ENCODE data around the gene TRPC3. TPM values are rescaled to one million over a fixed set of nuclear protein-coding genes. Genes with fewer than 3 reads are reported as not detected.

The TRPC3 gene
- 2.3 and 2.5 TPM in 2 replicates for total RNA-seq

DNA sequence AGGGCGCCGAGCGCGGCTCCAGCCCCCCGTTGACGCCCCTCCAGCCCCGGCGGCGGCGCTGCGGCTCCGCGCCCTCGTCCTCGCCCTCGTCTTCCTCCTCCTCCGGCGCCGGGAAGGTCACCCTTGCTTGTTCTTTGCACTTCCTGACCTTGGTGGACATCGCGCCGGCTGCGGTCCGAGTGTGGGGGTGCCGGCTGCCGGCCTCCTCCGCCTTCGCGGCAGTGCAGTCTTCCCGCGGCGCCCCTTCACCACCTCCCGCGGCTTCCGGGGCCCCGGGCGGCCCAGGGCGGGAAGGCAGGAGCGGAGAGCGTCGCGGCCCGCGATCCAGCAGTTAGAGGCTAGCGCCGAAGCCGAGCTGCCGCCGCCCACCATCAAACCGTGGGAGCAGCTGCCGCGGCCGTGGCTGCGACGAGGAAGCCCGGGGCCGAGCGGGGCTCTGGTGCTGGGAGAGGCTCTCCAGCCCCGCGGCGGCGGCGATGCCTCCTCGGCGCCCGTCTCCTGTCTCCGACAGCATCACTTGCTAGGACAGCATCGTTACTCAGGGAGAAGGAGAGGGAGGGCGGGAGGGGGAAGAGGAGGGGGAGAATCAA is at the start of gene TRPC3:
Gene TRPC3 (minus strand): TSS at position 540 of the 590 bp plus-strand sequence. CDS start 380 bp downstream, at position 160.
- Mint-ChIP-seq H3K9me3 (no peaks in the 10 kb centered on the region), H3K4me3 (peak within 1 kb of the TSS; percentile 89), H3K36me3 (ENCODE audit: low read depth) (no peaks in the 10 kb centered on the region), H3K27ac (peak within 1 kb of the TSS; percentile 15), H3K27me3 (ENCODE audit: insufficient read depth) (peaks cover 43% of the 10 kb centered on the region), H3K4me1 (ENCODE audit: low read depth) (peaks cover 26% of the 10 kb centered on the region)
- peak; percentile 11 for DNase-seq (ENCODE audit: low spot score)
- intact Hi-C loops (cut with micrococcal nuclease), result loop anchor here (2.0 to 10.0 kb wide), 9 partner anchors 51 to 979 kb away; partner anchors contain the start of genes BBS7 and NUDT6

DNA sequence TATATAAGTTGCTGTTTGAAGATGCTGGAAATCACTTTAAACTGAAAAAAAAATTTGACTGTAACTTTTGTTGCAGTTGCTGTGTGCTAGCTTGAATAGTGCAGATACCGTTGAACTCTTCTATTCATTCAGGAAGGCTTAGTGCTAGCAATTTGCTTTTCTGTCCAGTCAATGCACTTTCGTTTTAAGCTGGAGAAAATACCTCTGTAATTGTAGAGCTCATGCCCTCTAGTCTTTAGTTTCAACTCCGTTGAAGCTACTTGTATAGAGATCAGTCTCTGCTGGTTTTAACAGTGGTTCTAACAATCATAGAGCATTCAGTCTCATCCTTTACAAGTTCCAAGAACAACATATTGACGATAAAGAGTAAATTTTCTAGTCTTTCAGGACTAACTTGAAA is 49.0 kb upstream of the TRPC3 start:
- no peak for DNase-seq (ENCODE audit: low spot score)
- H3K4me1 Mint-ChIP-seq (ENCODE audit: low read depth), result peaks cover 3% of the 10 kb centered on the region
- H3K27ac Mint-ChIP-seq, result no peak overlapping the region
- H3K9me3 Mint-ChIP-seq, result no peaks in the 10 kb centered on the region
- no peak overlapping the region for H3K4me3 Mint-ChIP-seq
- no peaks in the 10 kb centered on the region for H3K36me3 Mint-ChIP-seq (ENCODE audit: low read depth)
- H3K27me3 Mint-ChIP-seq (ENCODE audit: insufficient read depth), result peaks cover 20% of the 10 kb centered on the region
- intact Hi-C loops (cut with micrococcal nuclease), result no loop called here

DNA sequence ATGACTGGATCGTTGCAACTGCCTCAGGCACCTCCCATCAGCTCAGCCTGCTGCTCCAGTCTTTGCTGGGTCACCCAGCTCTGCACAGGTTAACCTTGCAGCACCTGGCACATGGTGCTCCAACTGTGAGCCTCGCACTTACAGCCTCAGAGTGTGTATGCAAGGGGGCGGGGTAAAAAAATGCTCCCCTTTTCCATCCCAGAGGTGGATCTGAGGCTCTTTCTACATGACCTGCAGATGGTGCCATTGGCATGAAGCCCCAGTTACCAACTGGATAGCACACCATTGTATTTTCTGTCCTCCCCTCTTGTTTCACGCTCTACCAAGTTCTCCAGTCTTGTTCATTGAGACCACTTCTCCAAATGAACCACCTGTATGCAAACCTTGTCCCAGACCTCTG is 46.2 kb upstream of the TRPC3 start:
- Mint-ChIP-seq H3K9me3 (no peaks in the 10 kb centered on the region), H3K4me1 (ENCODE audit: low read depth) (no peaks in the 10 kb centered on the region), H3K36me3 (ENCODE audit: low read depth) (no peaks in the 10 kb centered on the region), H3K27me3 (ENCODE audit: insufficient read depth) (peaks cover 29% of the 10 kb centered on the region), H3K4me3 (no peak overlapping the region), H3K27ac (no peak overlapping the region)
- intact Hi-C loops (cut with micrococcal nuclease), result no loop called here
- no peak for DNase-seq (ENCODE audit: low spot score)

DNA sequence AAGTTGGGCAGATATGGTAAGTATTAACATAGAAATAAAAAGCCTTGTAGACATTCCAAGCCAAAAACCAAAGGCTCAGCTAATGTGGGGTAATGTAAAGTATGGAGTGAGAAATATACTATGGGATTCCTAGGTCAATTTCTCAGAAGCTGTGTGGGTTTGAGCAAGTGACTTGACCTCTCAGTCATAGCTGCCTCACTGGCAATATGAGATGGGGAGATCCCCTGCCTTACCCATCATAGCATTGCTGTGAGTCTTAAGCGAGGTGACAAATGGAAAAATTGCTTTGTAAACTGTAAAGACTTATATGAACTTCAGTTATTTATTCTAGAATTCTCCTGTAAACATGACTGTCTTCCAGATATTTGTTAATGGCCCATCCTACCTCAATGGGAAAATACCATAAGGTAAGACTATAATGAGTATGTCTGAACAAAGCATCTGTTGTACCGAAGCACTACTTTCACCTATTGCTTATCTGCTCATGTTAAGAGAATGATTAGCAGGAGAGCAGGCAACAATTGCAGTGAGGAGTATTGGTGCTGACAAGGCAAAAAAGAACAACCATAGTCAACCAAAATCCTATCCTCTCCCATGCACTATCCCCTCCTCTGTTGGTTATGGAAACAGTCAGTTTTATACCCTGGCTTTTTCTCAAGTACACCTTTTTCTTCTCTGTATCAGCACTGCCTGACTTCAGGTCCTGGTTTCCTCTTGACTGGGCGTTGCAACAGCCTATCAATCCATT is 44.1 kb upstream of the TRPC3 start:
- intact Hi-C loops (cut with micrococcal nuclease), result no loop called here
- Mint-ChIP-seq H3K9me3 (no peaks in the 10 kb centered on the region), H3K27ac (no peak overlapping the region), H3K4me3 (no peak overlapping the region), H3K4me1 (ENCODE audit: low read depth) (no peaks in the 10 kb centered on the region), H3K27me3 (ENCODE audit: insufficient read depth) (peaks cover 36% of the 10 kb centered on the region), H3K36me3 (ENCODE audit: low read depth) (no peaks in the 10 kb centered on the region)
- DNase-seq (ENCODE audit: low spot score), result no peak

DNA sequence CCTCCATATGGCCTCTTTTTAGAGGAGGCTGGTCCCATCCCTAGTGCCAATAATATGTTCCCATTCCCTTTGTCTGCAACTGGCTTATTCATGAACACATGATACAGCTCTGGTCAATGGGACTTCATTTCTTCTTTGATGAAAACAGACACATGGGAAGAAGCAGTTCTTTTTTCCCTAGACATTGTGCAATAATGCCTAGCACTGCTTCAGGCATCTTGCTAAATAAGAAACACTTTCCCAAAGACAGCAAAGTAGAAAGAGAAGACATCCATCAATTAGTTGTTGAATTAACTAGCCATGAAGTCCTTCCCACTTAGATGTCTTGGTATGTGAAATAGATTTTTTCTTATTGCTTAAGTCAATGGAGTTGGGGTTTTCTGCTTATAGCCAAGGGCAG is 40.1 kb upstream of the TRPC3 start:
- no peaks in the 10 kb centered on the region for H3K9me3 Mint-ChIP-seq
- DNase-seq (ENCODE audit: low spot score), result no peak

DNA sequence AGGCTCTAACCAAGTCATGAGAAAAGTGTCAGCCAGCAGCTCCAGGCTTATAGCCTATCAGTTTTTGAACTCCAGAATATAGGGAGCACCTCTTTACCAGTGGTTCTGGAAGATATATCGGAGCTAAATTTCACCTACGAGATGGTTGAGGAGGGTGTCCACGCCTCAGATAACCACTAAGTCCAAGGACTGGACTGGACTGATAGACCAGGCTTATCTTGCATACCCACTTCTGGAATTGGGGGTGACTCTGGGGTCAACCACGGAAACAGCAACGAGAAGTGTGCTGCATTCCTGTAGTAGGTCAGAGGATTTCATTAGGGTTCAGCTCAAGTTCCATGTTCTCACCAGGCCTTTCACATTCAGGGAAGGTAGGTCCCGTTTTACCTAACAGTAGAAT is 38.6 kb upstream of the TRPC3 start:
- no peaks in the 10 kb centered on the region for H3K9me3 Mint-ChIP-seq
- H3K4me1 Mint-ChIP-seq (ENCODE audit: low read depth), result no peaks in the 10 kb centered on the region
- H3K4me3 Mint-ChIP-seq, result no peak overlapping the region
- no peaks in the 10 kb centered on the region for H3K36me3 Mint-ChIP-seq (ENCODE audit: low read depth)
- no peak overlapping the region for H3K27ac Mint-ChIP-seq
- intact Hi-C loops (cut with micrococcal nuclease), result no loop called here
- no peak for DNase-seq (ENCODE audit: low spot score)
- H3K27me3 Mint-ChIP-seq (ENCODE audit: insufficient read depth), result peaks cover 33% of the 10 kb centered on the region

More for the DNA sequence above, 40.1 kb upstream of the TRPC3 start:
- no peak overlapping the region for H3K27ac Mint-ChIP-seq
- H3K4me3 Mint-ChIP-seq, result no peak overlapping the region
- H3K36me3 Mint-ChIP-seq (ENCODE audit: low read depth), result no peaks in the 10 kb centered on the region
- intact Hi-C loops (cut with micrococcal nuclease), result no loop called here
- no peaks in the 10 kb centered on the region for H3K4me1 Mint-ChIP-seq (ENCODE audit: low read depth)
- peaks cover 36% of the 10 kb centered on the region for H3K27me3 Mint-ChIP-seq (ENCODE audit: insufficient read depth)

DNA sequence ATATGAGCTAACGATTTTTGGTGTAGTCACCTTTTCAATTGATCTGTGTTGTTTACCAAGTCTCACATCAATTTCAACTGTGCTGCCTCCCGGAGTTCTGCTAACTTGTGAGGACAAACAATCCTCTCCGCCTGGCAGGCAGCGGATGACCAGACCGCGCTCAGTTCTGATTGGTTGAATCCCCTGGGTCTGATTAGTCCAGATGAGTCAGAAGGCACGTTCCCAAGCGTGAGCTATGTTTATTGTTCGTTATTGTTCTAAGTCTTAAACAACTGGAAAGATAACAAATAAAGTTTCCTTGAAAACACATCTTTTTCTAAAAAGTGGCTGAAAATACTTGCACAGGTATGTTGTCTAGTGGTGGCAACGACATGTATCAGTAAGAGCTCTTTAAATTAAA is 37.9 kb upstream of the TRPC3 start:
- Mint-ChIP-seq H3K36me3 (ENCODE audit: low read depth) (no peaks in the 10 kb centered on the region), H3K27ac (no peak overlapping the region), H3K9me3 (no peaks in the 10 kb centered on the region), H3K4me1 (ENCODE audit: low read depth) (no peaks in the 10 kb centered on the region), H3K4me3 (no peak overlapping the region), H3K27me3 (ENCODE audit: insufficient read depth) (peaks cover 29% of the 10 kb centered on the region)
- intact Hi-C loops (cut with micrococcal nuclease), result no loop called here
- DNase-seq (ENCODE audit: low spot score), result no peak

DNA sequence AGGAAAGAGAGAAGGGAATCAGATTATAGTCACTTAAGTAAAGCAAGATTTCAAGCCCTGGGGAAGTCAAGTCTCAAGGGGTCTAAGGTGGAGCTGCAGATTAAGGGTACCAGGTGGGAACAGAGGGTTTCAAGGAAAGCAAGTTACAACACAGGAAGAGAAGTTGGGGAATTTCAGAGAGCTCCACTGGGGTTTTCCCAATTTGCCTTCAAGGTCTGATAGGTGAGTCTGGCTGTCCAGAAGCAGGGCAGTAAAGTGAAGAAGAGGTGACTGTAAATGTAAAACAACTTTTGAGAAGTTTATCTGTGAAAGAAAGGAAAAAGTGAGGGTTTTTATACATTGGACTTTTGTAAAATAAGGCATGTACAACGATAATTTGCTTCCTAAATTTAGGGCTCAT is 37.1 kb upstream of the TRPC3 start:
- Mint-ChIP-seq H3K4me1 (ENCODE audit: low read depth) (no peaks in the 10 kb centered on the region), H3K4me3 (no peak overlapping the region), H3K9me3 (no peaks in the 10 kb centered on the region), H3K36me3 (ENCODE audit: low read depth) (no peaks in the 10 kb centered on the region), H3K27me3 (ENCODE audit: insufficient read depth) (peaks cover 27% of the 10 kb centered on the region), H3K27ac (no peak overlapping the region)
- intact Hi-C loops (cut with micrococcal nuclease), result no loop called here
- no peak for DNase-seq (ENCODE audit: low spot score)

DNA sequence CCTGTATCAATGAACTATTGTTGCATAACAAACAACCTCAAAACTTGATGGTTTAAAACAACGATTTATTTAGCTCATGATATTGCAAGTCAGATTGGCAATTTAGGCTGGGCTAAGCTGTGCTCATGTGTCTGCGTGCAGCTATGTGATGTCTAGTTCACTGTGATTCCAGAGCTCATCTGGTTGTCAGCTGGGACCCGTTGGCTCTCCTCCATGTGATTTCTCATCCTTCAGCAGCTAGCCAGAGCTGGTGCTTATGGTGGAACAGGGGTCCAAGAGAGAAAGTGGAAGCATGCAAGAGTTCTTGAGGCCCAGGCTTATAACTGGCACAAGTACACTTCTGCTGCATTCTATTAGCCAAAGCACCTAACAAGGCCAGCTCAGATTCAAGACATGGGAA is 28.8 kb upstream of the TRPC3 start:
- DNase-seq (ENCODE audit: low spot score), result no peak
- peaks cover 7% of the 10 kb centered on the region for H3K4me1 Mint-ChIP-seq (ENCODE audit: low read depth)
- H3K4me3 Mint-ChIP-seq, result no peak overlapping the region
- H3K27me3 Mint-ChIP-seq (ENCODE audit: insufficient read depth), result peaks cover 7% of the 10 kb centered on the region
- intact Hi-C loops (cut with micrococcal nuclease), result no loop called here
- no peak overlapping the region for H3K27ac Mint-ChIP-seq
- H3K9me3 Mint-ChIP-seq, result no peaks in the 10 kb centered on the region
- H3K36me3 Mint-ChIP-seq (ENCODE audit: low read depth), result no peaks in the 10 kb centered on the region

DNA sequence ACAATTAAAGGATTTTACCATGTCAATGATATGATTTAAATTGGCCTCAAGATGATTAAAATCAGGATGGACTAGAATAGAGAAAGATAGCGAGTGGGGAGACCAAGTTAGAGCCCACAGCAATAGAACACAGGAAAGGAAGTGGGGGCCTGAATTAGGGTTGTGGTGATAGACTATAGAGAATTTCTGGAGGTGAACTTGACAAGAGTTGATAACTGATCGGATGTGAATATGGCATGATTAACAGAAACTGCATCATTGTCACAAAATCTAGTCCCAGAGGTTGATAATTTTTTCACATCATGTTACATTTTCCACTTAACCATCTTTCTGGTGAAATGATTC is 26.3 kb upstream of the TRPC3 start:
- intact Hi-C loops (cut with micrococcal nuclease), result no loop called here
- no peak overlapping the region for H3K27ac Mint-ChIP-seq
- peaks cover 7% of the 10 kb centered on the region for H3K4me1 Mint-ChIP-seq (ENCODE audit: low read depth)
- H3K4me3 Mint-ChIP-seq, result no peak overlapping the region
- H3K36me3 Mint-ChIP-seq (ENCODE audit: low read depth), result no peaks in the 10 kb centered on the region
- H3K9me3 Mint-ChIP-seq, result no peaks in the 10 kb centered on the region
- H3K27me3 Mint-ChIP-seq (ENCODE audit: insufficient read depth), result peaks cover 16% of the 10 kb centered on the region
- no peak for DNase-seq (ENCODE audit: low spot score)

DNA sequence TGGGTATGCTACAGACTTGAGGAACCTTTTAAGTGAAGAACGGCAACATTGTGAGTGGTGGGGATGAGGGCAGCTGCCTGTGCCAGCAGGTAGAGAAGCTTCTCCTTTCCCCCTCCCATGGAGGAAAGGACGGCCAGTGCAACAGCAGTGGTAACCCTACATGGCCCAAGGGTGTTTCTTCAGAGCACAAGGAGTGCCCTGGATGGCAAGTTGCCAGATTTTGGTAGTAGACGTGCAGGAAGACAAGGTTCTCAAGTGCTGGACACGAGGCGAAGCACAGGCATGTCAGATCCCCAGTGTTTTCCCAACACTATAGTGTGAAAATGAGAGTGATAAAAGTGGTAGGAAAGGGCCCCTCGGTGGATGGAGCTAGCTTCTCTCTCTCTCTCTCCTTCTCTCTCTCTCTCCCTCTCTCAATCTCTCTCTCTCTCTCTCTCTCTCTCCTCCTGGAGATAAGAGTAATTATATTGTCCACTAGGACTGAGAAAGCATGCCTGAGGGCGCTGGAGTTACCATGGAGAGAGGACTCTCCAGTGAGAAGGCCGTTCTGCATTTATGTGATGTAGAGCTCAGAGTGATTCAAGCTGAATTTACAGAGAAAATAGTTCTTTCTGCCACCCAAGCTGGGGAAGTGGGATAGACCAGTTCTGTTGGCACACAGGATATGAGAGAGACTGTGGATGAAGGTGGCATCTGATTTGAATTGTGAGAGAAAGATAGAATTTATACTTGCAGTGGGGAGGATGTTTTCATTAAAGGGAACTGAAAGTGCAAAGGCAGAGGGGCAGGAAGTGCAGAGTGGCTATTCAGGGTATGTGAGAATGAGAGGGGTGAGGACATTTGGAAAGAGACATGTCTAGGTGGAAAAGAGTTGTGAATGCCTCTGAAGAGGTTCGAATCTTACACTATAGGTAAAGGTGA is 25.7 kb upstream of the TRPC3 start:
- intact Hi-C loops (cut with micrococcal nuclease), result no loop called here
- Mint-ChIP-seq H3K9me3 (no peaks in the 10 kb centered on the region), H3K36me3 (ENCODE audit: low read depth) (no peaks in the 10 kb centered on the region), H3K27me3 (ENCODE audit: insufficient read depth) (peaks cover 16% of the 10 kb centered on the region), H3K27ac (no peak overlapping the region), H3K4me3 (no peak overlapping the region), H3K4me1 (ENCODE audit: low read depth) (peaks cover 7% of the 10 kb centered on the region)
- DNase-seq (ENCODE audit: low spot score), result no peak

DNA sequence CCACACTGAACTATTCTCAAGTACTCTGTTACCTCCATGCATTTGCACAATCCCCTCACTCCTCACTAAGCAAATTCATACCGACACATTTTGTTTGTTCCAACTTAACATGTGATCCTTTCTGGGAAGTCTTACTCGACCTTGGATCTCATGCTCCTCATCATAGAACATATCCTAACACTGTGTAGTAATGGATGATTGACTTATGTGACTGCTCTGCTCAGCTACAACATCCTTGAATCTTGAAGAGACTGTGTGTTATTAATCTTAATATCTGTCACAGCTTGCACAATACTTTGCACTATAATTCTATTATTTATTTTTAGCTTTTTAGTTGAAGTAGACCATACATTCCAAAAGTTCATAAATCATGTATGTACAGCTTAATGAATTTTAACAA is 23.9 kb upstream of the TRPC3 start:
- Mint-ChIP-seq H3K4me3 (no peak overlapping the region), H3K27me3 (ENCODE audit: insufficient read depth) (peaks cover 19% of the 10 kb centered on the region), H3K4me1 (ENCODE audit: low read depth) (peaks cover 7% of the 10 kb centered on the region), H3K9me3 (no peaks in the 10 kb centered on the region), H3K36me3 (ENCODE audit: low read depth) (no peaks in the 10 kb centered on the region), H3K27ac (no peak overlapping the region)
- intact Hi-C loops (cut with micrococcal nuclease), result no loop called here
- DNase-seq (ENCODE audit: low spot score), result no peak

DNA sequence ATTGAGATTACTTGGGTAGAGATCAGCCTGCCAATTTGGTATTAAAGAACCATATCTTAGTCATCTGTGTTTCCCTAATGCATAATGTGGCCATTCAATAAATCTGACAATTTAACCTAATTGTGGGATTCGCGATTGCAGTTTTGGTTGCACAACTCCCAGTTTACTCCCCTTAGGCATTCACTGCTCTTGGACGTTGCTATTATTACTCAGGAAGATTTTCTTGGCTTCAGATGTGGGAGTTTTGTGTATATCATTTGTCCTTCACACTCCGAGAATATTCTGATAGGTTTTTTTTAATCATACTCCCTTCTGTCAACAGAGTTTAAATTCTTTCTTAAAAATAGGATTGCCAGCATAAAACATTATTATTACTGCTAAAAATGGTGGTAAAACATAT is 22.0 kb upstream of the TRPC3 start:
- Mint-ChIP-seq H3K9me3 (no peaks in the 10 kb centered on the region), H3K4me1 (ENCODE audit: low read depth) (peaks cover 7% of the 10 kb centered on the region), H3K27ac (no peak overlapping the region), H3K27me3 (ENCODE audit: insufficient read depth) (peaks cover 24% of the 10 kb centered on the region), H3K4me3 (no peak overlapping the region), H3K36me3 (ENCODE audit: low read depth) (no peaks in the 10 kb centered on the region)
- intact Hi-C loops (cut with micrococcal nuclease), result no loop called here
- no peak for DNase-seq (ENCODE audit: low spot score)

Measured in activated T-helper 1 cell treated with anti-CD3 and anti-CD28 coated beads, Interleukin-12 subunit alpha, Interleukin-12 subunit beta, Interleukin-2, Interleukin-4 antibody, amounts not matched to agents 30 ng/mL and 10 ng/mL and 1 ng/mL, durations not matched to agents 14 hours and 24 hours and 36 hours (primary cell).